ENCODE measurements around the gene HSPA12B. TPM values are rescaled to one million over a fixed set of nuclear protein-coding genes. Genes with fewer than 3 reads are reported as not detected.
A peak's percentile ranks its signal among the peaks of the same experiment; 100 is the strongest.

HSPA12B gene
- total and polyA plus RNA-seq, 2 of the 13 experiments (the other 11 are each of a cell fraction or from before 2014, with no cell fraction given), result 0.01 TPM; not detected in 1

DNA sequence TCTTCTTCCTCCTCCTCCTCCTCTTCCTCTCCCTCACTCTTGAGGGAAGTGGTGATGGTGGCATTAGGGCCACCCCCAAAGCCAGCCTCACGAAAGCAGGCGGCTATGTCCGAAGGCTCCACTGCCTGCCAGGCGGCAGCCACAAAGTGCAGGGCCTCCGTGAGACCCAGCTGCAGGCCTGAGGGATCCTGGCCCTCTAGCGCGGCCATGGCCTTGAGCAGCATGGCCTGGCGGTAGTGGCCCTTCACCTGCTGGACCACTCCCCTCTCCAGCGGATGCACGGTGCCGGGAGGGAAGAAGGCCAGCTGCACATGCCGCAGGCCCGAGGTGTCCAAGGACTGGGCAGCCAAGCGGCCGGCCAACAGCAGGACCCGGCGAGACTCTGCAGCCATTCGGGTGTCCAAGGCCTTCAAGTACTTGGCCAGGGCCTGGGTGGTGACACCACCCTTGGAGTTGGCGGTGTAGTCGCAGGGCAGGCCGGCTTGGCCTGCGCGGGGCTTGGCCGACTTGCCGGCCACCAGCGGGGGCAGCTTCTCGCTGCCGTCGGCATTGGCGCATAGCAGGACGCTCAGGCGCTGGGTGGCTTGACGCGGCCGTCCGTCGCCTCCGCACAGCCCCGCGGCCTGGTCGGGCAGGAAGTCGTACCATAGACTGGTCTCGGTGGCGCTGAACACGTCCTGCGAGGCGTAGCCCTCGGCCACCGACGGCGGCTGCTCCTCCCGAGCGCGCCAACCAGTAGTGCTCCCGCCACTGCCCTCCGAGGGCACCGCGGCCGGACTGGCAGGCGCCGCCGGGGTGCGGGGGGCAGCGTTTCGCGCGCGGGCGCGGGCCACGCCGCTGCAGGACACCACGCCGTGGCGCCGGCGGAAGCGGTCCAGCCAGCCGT lies 53.0 kb downstream of the HSPA12B start (continued):
- TF ChIP-seq, protein P1, sequence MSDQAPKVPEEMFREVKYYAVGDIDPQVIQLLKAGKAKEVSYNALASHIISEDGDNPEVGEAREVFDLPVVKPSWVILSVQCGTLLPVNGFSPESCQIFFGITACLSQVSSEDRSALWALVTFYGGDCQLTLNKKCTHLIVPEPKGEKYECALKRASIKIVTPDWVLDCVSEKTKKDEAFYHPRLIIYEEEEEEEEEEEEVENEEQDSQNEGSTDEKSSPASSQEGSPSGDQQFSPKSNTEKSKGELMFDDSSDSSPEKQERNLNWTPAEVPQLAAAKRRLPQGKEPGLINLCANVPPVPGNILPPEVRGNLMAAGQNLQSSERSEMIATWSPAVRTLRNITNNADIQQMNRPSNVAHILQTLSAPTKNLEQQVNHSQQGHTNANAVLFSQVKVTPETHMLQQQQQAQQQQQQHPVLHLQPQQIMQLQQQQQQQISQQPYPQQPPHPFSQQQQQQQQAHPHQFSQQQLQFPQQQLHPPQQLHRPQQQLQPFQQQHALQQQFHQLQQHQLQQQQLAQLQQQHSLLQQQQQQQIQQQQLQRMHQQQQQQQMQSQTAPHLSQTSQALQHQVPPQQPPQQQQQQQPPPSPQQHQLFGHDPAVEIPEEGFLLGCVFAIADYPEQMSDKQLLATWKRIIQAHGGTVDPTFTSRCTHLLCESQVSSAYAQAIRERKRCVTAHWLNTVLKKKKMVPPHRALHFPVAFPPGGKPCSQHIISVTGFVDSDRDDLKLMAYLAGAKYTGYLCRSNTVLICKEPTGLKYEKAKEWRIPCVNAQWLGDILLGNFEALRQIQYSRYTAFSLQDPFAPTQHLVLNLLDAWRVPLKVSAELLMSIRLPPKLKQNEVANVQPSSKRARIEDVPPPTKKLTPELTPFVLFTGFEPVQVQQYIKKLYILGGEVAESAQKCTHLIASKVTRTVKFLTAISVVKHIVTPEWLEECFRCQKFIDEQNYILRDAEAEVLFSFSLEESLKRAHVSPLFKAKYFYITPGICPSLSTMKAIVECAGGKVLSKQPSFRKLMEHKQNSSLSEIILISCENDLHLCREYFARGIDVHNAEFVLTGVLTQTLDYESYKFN (CRISPR knock-in tag; conservative IDR thresholded peaks at IDR 0.05), result 0 out of 2 replicates have a peak, but pooled peaks have one; percentile 29
- 0 out of 2 replicates have a peak, but pooled peaks have one; percentile 22 for TF ChIP-seq KDM3A (CRISPR knock-in tag; IDR thresholded peaks at IDR 0.05; ENCODE audit: low read depth)
- TF ChIP-seq, protein P2, sequence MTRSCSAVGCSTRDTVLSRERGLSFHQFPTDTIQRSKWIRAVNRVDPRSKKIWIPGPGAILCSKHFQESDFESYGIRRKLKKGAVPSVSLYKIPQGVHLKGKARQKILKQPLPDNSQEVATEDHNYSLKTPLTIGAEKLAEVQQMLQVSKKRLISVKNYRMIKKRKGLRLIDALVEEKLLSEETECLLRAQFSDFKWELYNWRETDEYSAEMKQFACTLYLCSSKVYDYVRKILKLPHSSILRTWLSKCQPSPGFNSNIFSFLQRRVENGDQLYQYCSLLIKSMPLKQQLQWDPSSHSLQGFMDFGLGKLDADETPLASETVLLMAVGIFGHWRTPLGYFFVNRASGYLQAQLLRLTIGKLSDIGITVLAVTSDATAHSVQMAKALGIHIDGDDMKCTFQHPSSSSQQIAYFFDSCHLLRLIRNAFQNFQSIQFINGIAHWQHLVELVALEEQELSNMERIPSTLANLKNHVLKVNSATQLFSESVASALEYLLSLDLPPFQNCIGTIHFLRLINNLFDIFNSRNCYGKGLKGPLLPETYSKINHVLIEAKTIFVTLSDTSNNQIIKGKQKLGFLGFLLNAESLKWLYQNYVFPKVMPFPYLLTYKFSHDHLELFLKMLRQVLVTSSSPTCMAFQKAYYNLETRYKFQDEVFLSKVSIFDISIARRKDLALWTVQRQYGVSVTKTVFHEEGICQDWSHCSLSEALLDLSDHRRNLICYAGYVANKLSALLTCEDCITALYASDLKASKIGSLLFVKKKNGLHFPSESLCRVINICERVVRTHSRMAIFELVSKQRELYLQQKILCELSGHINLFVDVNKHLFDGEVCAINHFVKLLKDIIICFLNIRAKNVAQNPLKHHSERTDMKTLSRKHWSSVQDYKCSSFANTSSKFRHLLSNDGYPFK (CRISPR knock-in tag; IDR thresholded peaks at IDR 0.05; ENCODE audit: borderline replicate concordance), result peak; percentile 9; the same call in 1 of the 2 replicates
- peak; percentile 88 for TF ChIP-seq ZNF616 (CRISPR knock-in tag; IDR thresholded peaks at IDR 0.05; ENCODE audit: low read depth)
- TF ChIP-seq KMT2A (CRISPR knock-in tag; IDR thresholded peaks at IDR 0.05), result 0 out of 2 replicates have a peak, but pooled peaks have one; percentile 24
- TF ChIP-seq ZNF660 (CRISPR knock-in tag; IDR thresholded peaks at IDR 0.05; ENCODE audit: borderline replicate concordance, low read depth), result 0 out of 2 replicates have a peak, but pooled peaks have one; percentile 47
- TF ChIP-seq SAP130 (CRISPR knock-in tag; IDR thresholded peaks at IDR 0.05; ENCODE audit: low read depth), result peak; percentile 32; the same call in 1 of the 2 replicates
- 0 out of 2 replicates have a peak, but pooled peaks have one; percentile 40 for TF ChIP-seq ARNT2 (CRISPR knock-in tag; IDR thresholded peaks at IDR 0.05; ENCODE audit: low read depth)
- no peak for TF ChIP-seq SUZ12 (IDR thresholded peaks at IDR 0.05; ENCODE audit: low read depth, low read length)
- peak; percentile 63; the same call in 1 of the 2 replicates for TF ChIP-seq HDAC1 (CRISPR knock-in tag; IDR thresholded peaks at IDR 0.05)
- peak; percentile 76 for TF ChIP-seq ZC3H13 (CRISPR knock-in tag; IDR thresholded peaks at IDR 0.05)
- TF ChIP-seq, protein P3, sequence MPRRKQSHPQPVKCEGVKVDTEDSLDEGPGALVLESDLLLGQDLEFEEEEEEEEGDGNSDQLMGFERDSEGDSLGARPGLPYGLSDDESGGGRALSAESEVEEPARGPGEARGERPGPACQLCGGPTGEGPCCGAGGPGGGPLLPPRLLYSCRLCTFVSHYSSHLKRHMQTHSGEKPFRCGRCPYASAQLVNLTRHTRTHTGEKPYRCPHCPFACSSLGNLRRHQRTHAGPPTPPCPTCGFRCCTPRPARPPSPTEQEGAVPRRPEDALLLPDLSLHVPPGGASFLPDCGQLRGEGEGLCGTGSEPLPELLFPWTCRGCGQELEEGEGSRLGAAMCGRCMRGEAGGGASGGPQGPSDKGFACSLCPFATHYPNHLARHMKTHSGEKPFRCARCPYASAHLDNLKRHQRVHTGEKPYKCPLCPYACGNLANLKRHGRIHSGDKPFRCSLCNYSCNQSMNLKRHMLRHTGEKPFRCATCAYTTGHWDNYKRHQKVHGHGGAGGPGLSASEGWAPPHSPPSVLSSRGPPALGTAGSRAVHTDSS (CRISPR knock-in tag; conservative IDR thresholded peaks at IDR 0.05), result 0 out of 2 replicates have a peak, but pooled peaks have one; percentile 81
- TF ChIP-seq, protein P4, sequence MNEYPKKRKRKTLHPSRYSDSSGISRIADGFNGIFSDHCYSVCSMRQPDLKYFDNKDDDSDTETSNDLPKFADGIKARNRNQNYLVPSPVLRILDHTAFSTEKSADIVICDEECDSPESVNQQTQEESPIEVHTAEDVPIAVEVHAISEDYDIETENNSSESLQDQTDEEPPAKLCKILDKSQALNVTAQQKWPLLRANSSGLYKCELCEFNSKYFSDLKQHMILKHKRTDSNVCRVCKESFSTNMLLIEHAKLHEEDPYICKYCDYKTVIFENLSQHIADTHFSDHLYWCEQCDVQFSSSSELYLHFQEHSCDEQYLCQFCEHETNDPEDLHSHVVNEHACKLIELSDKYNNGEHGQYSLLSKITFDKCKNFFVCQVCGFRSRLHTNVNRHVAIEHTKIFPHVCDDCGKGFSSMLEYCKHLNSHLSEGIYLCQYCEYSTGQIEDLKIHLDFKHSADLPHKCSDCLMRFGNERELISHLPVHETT (CRISPR knock-in tag; conservative IDR thresholded peaks at IDR 0.05), result 0 out of 2 replicates have a peak, but pooled peaks have one; percentile 38
- TF ChIP-seq ZNF556 (CRISPR knock-in tag; IDR thresholded peaks at IDR 0.05; ENCODE audit: borderline replicate concordance), result 0 out of 2 replicates have a peak, but pooled peaks have one; percentile 61
- TF ChIP-seq ZNF672 (CRISPR knock-in tag; IDR thresholded peaks at IDR 0.05), result peak; percentile 66; the same call in 1 of the 2 replicates
- TF ChIP-seq AHR (CRISPR knock-in tag; IDR thresholded peaks at IDR 0.05), result peak; percentile 65; the same call in 1 of the 2 replicates
- peak; percentile 91 for TF ChIP-seq NR1H2 (CRISPR knock-in tag; IDR thresholded peaks at IDR 0.05; ENCODE audit: borderline replicate concordance, low read depth)
- TF ChIP-seq MXI1 (IDR thresholded peaks at IDR 0.05; ENCODE audit: borderline replicate concordance, low read depth, low read length), result 0 out of 3 replicates have a peak, but pooled peaks have one; percentile 34

All from HepG2 (cell line).